Measurements from ENCODE around the gene ACKR3.

Gene ACKR3

GRCh38 chr2:236550701-236551465, 18.7 kb upstream of the ACKR3 start:
- no peak for DNase-seq

GRCh38 chr2:236551471-236552211, 18.0 kb upstream of the ACKR3 start:
- no peak for DNase-seq

GRCh38 chr2:236552212-236552542, 17.4 kb upstream of the ACKR3 start:
- DNase-seq, result no peak

- DNase-seq, result no peak
Measured at GRCh38 chr2:236552581-236553363, 16.9 kb upstream of the ACKR3 start.

- no peak for DNase-seq
Measured at GRCh38 chr2:236553522-236553921, 16.1 kb upstream of the ACKR3 start.

- DNase-seq, result peak in 1 of 2 experiments; percentile 30
Measured at GRCh38 chr2:236554629-236555282, 14.9 kb upstream of the ACKR3 start.

- DNase-seq, result no peak
Measured at GRCh38 chr2:236555481-236555880, 14.1 kb upstream of the ACKR3 start.

GRCh38 chr2:236557306-236558030, 12.2 kb upstream of the ACKR3 start:
- no peak for DNase-seq

- DNase-seq, result no peak
Measured at GRCh38 chr2:236558036-236558435, 11.6 kb upstream of the ACKR3 start.

GRCh38 chr2:236558993-236559978, 10.3 kb upstream of the ACKR3 start:
- DNase-seq, result no peak

- DNase-seq, result no peak
Measured at GRCh38 chr2:236561874-236562273, 7.8 kb upstream of the ACKR3 start.

- DNase-seq, result no peak
Measured at GRCh38 chr2:236562434-236562833, 7.2 kb upstream of the ACKR3 start.

GRCh38 chr2:236563953-236564352, 5.7 kb upstream of the ACKR3 start:
- no peak for DNase-seq

GRCh38 chr2:236565212-236565611, 4.4 kb upstream of the ACKR3 start:
- DNase-seq, result no peak

GRCh38 chr2:236565879-236566402, 3.7 kb upstream of the ACKR3 start:
- no peak for DNase-seq

- DNase-seq, result no peak
Measured at GRCh38 chr2:236566596-236566995, 3.0 kb upstream of the ACKR3 start.

GRCh38 chr2:236568068-236568921, 1.3 kb upstream of the ACKR3 start:
- no peak for DNase-seq

GRCh38 chr2:236568922-236569572, 578 bp upstream of the ACKR3 start:
- DNase-seq, result no peak
